Activated naive CD8-positive, alpha-beta T cell treated with anti-CD3 and anti-CD28 coated beads, Interleukin-2, amount 50 U/mL, for 24 hours (primary cell): Measurements from ENCODE around the gene SLC45A3.
A peak's percentile ranks its signal among the peaks of the same experiment; 100 is the strongest.

Source experiments
- ATAC-seq: fragments of 150-1000 bp; cut with Tn5 transposase; one replicate; pipeline ENCODE4 v1.10.0; 2021
- DNase-seq: peaks from one replicate; pipeline ENCODE4 v3.0.0; 2021
- H3K27ac Mint-ChIP-seq: one replicate; pipeline ENCODE4 v1.8.0; 2021; ENCODE audit warnings: mild to moderate bottlenecking, mixed read lengths
- H3K27me3 Mint-ChIP-seq: one replicate; pipeline ENCODE4 v1.8.0; 2021; ENCODE audit warnings: mixed read lengths
- H3K36me3 Mint-ChIP-seq: one replicate; pipeline ENCODE4 v1.8.0; 2021; ENCODE audit warnings: low read depth, mixed read lengths
- H3K4me1 Mint-ChIP-seq: one replicate; pipeline ENCODE4 v1.8.0; 2021; ENCODE audit warnings: mixed read lengths
- H3K4me3 Mint-ChIP-seq: one replicate; pipeline ENCODE4 v1.8.0; 2021; ENCODE audit warnings: mild to moderate bottlenecking, moderate library complexity, mixed read lengths
- H3K9me3 Mint-ChIP-seq: one replicate; pipeline ENCODE4 v1.8.0; 2021; ENCODE audit warnings: mixed read lengths

SLC45A3 gene

DNA sequence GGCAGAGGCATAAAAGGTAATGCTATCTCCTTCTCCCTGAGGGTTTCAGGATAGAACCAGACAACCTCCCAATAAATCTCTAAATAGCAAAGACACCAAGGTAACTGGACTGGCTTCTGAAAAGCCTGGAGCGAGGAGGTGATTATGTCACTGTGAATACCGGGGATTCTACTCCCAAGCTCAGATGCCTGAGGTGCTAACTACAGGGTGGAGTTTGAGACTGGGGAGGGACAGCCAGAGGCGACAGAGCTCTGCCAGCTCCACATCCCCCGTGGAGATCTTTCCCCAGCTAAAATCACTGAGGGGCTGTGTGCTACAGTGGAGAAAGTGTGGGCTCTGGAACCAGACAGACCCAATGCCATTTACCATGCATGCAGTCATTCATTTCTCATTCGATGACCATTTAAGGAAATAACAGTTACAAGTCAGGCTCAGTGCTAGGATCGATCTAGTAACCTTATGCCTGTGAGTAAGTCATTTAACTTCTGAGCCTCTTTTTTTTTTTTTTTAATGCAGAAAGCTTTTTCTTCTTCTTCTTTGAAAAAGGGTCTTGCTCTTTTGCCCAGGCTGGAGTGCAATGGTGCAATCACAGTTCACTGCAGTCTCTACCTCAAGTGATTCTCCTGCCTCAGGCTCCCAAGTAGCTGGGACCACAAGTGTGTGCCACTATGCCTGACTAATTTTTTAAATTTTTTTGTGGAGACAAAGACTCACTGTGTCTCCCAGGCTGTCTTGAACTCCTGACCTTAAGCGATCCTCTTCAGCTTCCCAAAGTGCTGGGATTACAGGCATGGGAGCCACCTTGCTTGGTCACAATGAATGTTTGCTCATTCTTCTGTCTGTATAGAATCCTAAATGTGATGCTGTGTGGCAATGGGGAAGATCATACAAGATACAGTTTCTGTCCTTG lies 8.1 kb upstream of the SLC45A3 start:
- no peak for ATAC-seq
- peaks cover 3% of the 10 kb centered on the region for H3K4me1 Mint-ChIP-seq
- H3K27me3 Mint-ChIP-seq = peaks cover 3% of the 10 kb centered on the region
- H3K9me3 Mint-ChIP-seq = no peaks in the 10 kb centered on the region
- no peak overlapping the region for H3K27ac Mint-ChIP-seq
- no peak for DNase-seq
- no peak overlapping the region for H3K4me3 Mint-ChIP-seq
- H3K36me3 Mint-ChIP-seq = no peaks in the 10 kb centered on the region

DNA sequence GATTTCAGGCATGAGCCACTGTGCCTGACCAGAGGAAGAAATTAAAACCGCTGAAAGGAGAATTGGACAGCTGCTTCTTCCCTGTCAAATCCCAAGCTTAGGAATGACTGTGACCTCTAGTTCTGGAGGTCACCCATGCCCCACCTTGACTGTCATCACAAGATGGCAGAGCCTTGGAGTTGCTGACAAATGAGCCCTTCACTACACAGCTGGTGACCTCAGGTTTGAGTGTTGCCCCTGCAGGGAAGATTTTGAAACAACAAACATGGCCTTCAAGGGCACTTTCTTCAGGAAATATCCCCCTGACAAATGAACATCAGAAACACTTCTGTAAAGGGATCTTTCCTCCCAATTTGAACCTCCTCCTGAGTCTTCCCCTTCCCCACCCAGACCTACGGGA lies 6.9 kb upstream of the SLC45A3 start:
- DNase-seq = no peak
- Mint-ChIP-seq H3K9me3 (no peaks in the 10 kb centered on the region), H3K27ac (no peak overlapping the region), H3K4me1 (no peaks in the 10 kb centered on the region), H3K27me3 (peaks cover 3% of the 10 kb centered on the region), H3K36me3 (no peaks in the 10 kb centered on the region), H3K4me3 (no peak overlapping the region)
- ATAC-seq = no peak

DNA sequence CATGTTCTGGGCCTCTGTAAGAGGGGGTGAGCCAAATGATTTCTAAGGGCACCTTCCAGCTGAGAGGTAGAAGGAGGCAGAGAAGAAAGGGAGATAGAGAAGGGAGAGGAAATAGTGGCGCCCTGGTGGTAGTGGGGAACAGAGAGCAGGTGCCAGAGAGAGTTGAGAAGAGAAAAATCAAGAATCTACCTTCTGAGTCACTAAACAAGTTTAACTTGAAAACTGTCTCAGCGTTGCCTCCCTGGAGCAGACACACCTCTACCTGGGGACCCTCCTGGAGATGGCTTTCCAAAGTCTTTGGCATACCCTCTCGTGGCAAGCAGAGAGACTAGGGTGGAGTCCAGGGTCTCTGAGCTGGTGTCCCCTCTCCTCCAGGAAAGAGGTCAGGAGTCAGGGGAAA lies 1.1 kb upstream of the SLC45A3 start:
- no peak for ATAC-seq
- Mint-ChIP-seq H3K4me1 (peaks cover 11% of the 10 kb centered on the region), H3K36me3 (no peaks in the 10 kb centered on the region), H3K27me3 (peaks cover 13% of the 10 kb centered on the region), H3K4me3 (no peak overlapping the region), H3K9me3 (no peaks in the 10 kb centered on the region), H3K27ac (no peak overlapping the region)
- DNase-seq = no peak

DNA sequence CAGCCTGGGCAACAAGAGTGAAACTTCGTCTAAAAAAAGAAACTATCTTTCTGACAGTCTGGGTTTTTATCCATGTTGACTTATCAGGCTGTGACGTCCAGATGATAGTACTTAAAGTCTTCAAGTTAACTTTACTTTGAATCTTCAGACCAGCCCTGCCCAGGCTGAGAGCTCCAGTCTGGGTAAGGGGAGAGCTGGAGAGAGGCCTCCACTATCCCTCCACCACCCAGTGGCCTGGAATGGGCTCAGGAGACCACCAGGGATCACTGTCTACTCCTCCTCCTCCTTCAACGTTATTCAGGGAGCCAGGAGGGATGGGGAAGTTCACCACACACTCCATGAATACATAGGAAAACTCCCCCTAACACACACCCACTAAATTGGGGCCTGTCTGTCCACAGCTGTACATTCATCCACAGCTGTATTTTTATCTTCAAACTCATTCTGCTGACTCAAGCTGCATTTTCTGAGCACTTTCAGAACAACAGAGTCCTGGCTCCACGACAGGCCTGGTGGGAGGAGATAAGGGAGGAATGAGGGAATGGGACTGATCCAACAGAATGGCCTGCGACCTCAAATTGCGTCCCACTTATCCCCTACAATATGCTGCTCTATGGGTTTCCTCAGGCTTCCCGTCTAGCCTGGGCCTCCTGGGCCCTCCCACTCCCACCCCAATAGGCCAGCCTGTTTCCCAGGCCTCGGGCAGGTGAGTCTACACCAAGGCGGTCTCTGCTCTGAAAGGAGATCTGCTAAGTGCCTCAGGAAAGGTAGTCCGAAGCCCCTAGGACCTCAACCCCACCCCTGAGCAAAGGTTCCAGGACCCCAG lies 1.8 kb downstream of the SLC45A3 start:
- no peak for DNase-seq
- ATAC-seq = no peak
- Mint-ChIP-seq H3K4me3 (no peak overlapping the region), H3K9me3 (no peaks in the 10 kb centered on the region), H3K36me3 (no peaks in the 10 kb centered on the region), H3K4me1 (peaks cover 11% of the 10 kb centered on the region), H3K27me3 (peaks cover 13% of the 10 kb centered on the region), H3K27ac (no peak overlapping the region)

DNA sequence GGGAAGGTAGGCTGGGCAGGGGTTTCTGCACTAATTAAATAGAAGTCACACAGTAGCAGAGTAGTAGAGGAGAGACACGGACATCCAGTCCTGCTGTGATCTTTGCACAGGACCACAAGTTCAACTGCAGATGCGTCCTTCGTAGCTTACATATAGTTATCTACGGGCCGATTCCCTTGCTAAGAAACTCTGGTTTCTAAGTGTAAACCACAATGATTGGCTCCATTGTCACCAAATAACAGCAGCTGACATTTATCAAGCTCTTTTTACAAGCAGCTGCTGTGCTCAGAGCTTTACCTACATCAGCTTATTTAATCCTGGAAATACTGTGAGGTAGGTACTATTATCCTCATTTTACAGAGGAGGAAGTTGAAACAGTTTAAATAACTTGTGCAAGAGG lies 3.1 kb downstream of the SLC45A3 start:
- Mint-ChIP-seq H3K27me3 (peaks cover 13% of the 10 kb centered on the region), H3K4me1 (peaks cover 13% of the 10 kb centered on the region)
- no peak for ATAC-seq

DNA sequence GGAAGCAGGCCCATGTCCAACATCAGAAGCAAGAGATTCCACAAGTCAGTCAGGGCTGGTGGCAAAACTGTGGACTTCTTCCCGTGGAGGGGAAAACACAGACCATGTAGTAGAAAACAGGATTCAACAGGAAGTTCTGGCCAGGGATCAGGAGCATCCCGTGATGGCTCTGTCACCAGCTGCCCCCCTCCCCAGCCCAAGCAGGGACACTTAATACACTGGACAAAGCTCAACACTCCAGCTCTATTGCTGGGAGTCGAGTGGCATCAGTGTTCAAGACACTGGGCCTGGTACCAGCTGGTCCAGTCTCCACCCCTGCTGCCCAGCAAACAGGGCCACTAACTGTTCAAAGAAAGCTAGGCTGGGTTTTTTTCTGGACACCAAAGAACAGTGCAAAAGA lies 3.7 kb downstream of the SLC45A3 start:
- Mint-ChIP-seq H3K36me3 (no peaks in the 10 kb centered on the region), H3K27me3 (peaks cover 13% of the 10 kb centered on the region), H3K9me3 (no peaks in the 10 kb centered on the region), H3K4me1 (peaks cover 14% of the 10 kb centered on the region), H3K4me3 (no peak overlapping the region), H3K27ac (no peak overlapping the region)
- DNase-seq (no peak), ATAC-seq (no peak)

More for the DNA sequence above, 3.1 kb downstream of the SLC45A3 start:
- Mint-ChIP-seq H3K9me3 (no peaks in the 10 kb centered on the region), H3K36me3 (no peaks in the 10 kb centered on the region), H3K4me3 (no peak overlapping the region), H3K27ac (no peak overlapping the region)
- DNase-seq = no peak

DNA sequence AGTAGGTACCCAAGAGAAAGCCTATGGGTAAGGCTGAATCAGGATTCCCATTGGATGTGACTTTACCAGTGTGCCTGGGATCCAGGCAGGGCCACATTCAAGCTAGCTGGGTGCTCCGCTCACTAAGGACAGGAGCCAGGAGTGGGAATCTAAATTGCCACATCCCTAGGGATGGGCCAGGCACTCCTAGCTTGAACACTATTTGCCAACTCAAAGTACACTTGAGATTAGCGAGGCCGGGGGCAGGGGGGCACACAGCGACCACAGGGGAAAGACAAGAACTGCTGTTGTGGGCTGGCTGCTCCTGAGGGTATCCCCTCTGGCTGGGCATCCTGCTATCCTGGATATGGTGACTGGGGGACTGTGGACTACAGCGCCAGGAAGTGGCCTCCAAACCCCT lies 4.3 kb downstream of the SLC45A3 start:
- DNase-seq = no peak
- Mint-ChIP-seq H3K36me3 (no peaks in the 10 kb centered on the region), H3K9me3 (no peaks in the 10 kb centered on the region), H3K4me3 (no peak overlapping the region), H3K27ac (no peak overlapping the region), H3K4me1 (peaks cover 14% of the 10 kb centered on the region), H3K27me3 (peaks cover 9% of the 10 kb centered on the region)
- ATAC-seq = no peak

DNA sequence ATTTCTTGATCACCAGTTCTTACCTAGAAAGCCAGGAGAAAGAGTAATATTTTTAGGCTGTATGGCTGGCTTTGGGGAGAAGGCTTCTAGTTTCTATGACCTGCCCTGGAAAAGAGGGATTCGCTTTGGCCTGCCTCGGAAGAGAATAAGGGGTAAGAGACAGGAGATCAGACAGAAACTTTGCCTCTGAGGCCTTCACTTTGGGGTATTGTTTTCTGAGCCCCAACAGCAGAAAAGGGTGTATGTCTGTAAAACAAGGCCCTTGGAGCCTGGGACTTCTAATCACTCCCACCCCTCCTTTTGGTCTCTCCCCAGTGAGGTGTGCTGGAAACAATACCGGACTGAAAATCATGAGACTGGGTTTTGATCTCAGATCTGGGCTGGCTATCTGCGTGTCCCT lies 5.1 kb downstream of the SLC45A3 start:
- peaks cover 11% of the 10 kb centered on the region for H3K4me1 Mint-ChIP-seq
- H3K9me3 Mint-ChIP-seq = no peaks in the 10 kb centered on the region
- DNase-seq (no peak), ATAC-seq (no peak)
- H3K4me3 Mint-ChIP-seq = no peak overlapping the region
- H3K27me3 Mint-ChIP-seq = peaks cover 6% of the 10 kb centered on the region
- H3K36me3 Mint-ChIP-seq = no peaks in the 10 kb centered on the region
- no peak overlapping the region for H3K27ac Mint-ChIP-seq

DNA sequence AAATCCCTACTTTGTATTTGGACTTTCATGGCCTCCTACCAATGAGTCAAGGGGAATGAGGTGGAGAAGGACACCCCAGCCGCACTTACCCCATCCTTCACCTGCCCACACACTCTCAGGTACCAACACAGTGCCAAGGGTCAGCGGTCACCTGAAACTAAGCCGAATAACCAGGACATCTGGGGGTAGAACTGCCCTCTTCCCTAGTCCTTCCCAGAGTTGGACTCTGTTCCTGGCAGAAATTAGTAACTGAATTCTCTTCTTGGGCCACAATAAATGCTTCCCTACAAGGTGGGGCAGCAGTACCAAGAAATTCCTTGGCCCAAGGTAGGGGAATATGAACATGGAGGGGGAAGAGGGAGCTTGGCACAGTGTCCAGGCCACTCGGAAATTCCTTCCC lies 7.3 kb downstream of the SLC45A3 start:
- Mint-ChIP-seq H3K4me3 (no peak overlapping the region), H3K9me3 (no peaks in the 10 kb centered on the region), H3K4me1 (peaks cover 25% of the 10 kb centered on the region), H3K27me3 (peaks cover 10% of the 10 kb centered on the region), H3K27ac (no peak overlapping the region), H3K36me3 (no peaks in the 10 kb centered on the region)
- ATAC-seq (no peak), DNase-seq (no peak)

DNA sequence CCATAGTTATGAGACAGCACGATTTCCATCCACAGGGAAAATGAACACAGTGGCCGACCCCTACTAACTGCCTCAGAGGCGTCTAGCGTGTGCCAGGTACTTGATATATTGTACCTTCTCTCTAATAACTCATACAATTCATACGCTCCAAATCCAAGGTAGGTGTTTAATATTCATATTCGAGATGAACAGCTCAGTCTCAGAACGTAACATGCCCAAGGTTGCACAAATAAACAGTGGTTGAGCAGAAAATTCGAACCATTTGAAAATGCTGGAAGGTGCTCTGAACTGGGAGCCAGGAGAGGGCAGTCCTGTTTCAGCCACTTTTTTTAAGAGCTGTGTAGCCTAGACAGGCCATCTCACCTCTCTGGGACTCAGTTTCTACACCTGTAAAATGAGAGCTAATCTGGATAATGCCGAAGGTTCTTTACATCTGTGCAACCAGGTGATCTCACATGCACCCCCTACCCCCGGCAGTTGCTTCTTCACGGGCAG lies 7.9 kb downstream of the SLC45A3 start:
- no peak overlapping the region for H3K27ac Mint-ChIP-seq
- peaks cover 10% of the 10 kb centered on the region for H3K27me3 Mint-ChIP-seq
- H3K36me3 Mint-ChIP-seq = no peaks in the 10 kb centered on the region
- H3K4me1 Mint-ChIP-seq = peaks cover 25% of the 10 kb centered on the region
- ATAC-seq (no peak), DNase-seq (no peak)
- no peak overlapping the region for H3K4me3 Mint-ChIP-seq
- no peaks in the 10 kb centered on the region for H3K9me3 Mint-ChIP-seq

DNA sequence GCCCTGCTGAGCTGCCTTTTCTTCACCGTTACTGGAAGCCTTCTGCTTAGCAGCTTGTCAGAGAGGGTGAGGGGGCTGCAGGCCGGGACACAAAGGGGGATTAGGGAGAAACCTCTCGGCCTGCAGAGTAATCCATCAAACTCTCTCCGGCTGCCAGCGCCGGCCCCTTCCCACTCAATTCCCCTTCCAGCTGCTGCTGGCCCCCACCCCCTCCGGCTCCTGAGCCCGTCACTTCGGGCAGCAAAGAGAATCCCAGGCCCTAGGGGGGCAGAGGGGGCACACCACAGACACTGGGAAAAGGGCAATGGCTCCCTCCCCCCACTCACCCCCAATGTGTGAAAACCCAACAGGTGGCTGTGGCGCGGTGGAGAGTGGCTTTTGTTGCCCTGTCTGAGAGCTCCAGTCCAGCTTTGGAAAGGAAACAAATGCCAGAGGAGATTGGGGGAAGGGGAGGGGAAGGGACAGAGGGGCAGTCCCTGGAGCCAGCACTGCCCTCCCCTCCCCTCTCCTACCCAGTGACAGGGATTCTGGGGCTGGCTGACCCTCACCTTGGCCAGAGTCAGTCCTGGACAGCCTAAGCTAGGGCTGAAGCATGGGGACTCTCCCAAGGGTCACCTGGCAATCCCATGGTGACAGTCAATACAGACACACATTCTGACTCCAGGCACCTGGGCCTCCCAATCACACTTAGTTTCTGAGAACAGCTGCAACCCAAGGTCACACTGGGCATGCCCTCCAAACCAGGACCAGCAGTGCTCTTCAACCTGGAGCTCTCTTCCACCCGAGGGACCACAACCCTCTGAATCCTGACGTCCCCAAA lies 9.5 kb downstream of the SLC45A3 start:
- H3K36me3 Mint-ChIP-seq = no peaks in the 10 kb centered on the region
- H3K27me3 Mint-ChIP-seq = peaks cover 11% of the 10 kb centered on the region
- H3K27ac Mint-ChIP-seq = no peak overlapping the region
- H3K9me3 Mint-ChIP-seq = no peaks in the 10 kb centered on the region
- no peak for DNase-seq
- no peak overlapping the region for H3K4me3 Mint-ChIP-seq
- ATAC-seq = no peak
- H3K4me1 Mint-ChIP-seq = peaks cover 27% of the 10 kb centered on the region

DNA sequence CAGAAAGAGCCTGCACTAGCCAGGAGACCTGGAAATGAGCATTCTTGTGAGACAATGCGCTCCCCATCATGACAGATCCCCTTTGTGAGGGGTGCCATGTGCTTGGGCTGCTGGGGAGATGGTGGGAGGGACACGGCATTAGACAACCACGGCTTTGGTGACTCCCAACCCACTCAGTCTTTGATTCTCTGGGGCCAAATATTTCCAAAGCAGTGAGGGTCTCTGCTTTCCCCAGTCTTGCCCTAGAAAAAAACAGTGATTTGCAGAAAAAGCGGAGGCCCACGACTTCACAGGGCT lies 10.2 kb downstream of the SLC45A3 start:
- H3K4me1 Mint-ChIP-seq = peaks cover 29% of the 10 kb centered on the region
- no peak overlapping the region for H3K27ac Mint-ChIP-seq
- DNase-seq (no peak), ATAC-seq (no peak)
- H3K36me3 Mint-ChIP-seq = no peaks in the 10 kb centered on the region
- no peak overlapping the region for H3K4me3 Mint-ChIP-seq
- H3K27me3 Mint-ChIP-seq = peaks cover 11% of the 10 kb centered on the region
- no peaks in the 10 kb centered on the region for H3K9me3 Mint-ChIP-seq

DNA sequence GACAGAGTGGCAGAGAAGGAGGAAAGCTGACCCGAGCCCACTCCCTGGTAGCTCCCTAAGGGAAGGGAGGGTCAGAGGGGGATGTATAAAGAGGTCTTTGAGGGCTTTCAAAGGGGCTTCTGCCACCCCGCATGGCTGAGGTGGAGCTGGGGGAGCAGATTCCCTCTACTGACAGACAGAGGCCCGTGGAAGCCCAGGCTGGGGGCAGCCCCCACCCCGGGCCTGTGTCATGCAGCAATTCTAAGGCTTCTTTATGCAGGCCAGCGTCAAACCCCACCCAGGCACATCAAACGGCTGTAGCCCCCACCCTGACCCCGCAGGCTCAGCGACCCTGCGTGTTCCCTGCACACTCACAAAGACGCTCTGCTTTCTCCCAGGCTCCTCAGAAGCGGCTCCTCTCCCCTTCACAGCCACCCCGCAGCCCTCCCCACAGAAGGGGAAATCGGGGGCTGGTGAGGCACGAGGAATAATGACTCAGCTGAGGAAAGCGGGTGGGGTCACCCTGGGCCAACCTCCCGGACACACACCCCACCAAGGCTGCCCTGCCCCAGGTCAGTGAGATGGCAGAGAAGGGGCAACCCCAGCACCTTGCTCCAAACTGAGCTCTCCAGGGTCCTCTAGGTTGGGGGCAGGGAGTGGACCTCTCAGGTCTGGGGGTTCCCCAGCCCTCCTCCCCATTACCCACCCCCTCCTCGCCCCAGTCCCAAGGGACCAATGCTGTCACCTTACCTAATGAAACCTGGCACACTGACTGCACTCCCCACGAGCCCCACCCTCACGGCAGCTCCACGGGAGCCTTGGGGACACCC lies 10.8 kb downstream of the SLC45A3 start:
- Mint-ChIP-seq H3K27me3 (peaks cover 11% of the 10 kb centered on the region), H3K4me3 (peak overlapping the region; percentile 34), H3K4me1 (peaks cover 29% of the 10 kb centered on the region), H3K27ac (peak overlapping the region; percentile 14), H3K9me3 (no peaks in the 10 kb centered on the region), H3K36me3 (no peaks in the 10 kb centered on the region)
- no peak for DNase-seq
- peak; percentile 42 for ATAC-seq

DNA sequence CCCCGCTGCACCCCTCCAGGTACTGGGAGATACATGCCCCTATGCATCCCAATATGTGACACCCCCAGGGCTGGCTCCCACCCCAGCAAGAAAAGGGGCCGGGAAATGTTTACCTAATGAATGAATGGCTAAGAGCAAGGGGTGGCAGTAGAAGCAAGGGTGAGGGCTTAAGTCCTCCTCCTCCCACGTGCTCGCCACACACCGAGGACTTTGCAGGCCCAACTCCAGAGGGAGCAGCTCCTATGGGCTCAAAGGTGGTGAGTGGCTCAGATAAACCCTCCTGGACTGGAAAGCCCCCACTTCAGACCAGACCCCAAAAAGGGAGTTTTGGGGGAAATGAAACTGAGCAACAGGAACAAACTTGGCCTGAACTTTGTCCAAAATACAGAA lies 11.4 kb downstream of the SLC45A3 start:
- Mint-ChIP-seq H3K4me3 (peak overlapping the region; percentile 34), H3K36me3 (no peaks in the 10 kb centered on the region), H3K4me1 (peaks cover 29% of the 10 kb centered on the region), H3K27ac (peak overlapping the region; percentile 14), H3K27me3 (peaks cover 11% of the 10 kb centered on the region), H3K9me3 (no peaks in the 10 kb centered on the region)
- no peak for DNase-seq
- peak; percentile 9 for ATAC-seq
